Ishikawa (cell line): ENCODE data around the gene SLC9A9.

ENCODE experiments used
- CREB1 ChIP-seq: IDR thresholded peaks from 2 replicates; pipeline ENCODE4 v1.6.1; 2012; ENCODE audit warnings: low read depth
- EGR1 ChIP-seq: IDR thresholded peaks from 2 replicates; pipeline ENCODE4 v1.6.1; 2012
- FOXM1 ChIP-seq: IDR thresholded peaks from 2 replicates; pipeline ENCODE4 v1.6.1; 2012; ENCODE audit warnings: low read depth, borderline replicate concordance
- NFIC ChIP-seq: IDR thresholded peaks from 2 replicates; pipeline ENCODE4 v1.6.1; 2012
- TEAD4 ChIP-seq: IDR thresholded peaks from 2 replicates; pipeline ENCODE4 v1.6.1; 2012
- TF ChIP-seq, protein P1 (sequence below): IDR thresholded peaks from 2 replicates; pipeline ENCODE4 v1.6.1; 2012; ENCODE audit warnings: low read depth, mild to moderate bottlenecking

DNA sequence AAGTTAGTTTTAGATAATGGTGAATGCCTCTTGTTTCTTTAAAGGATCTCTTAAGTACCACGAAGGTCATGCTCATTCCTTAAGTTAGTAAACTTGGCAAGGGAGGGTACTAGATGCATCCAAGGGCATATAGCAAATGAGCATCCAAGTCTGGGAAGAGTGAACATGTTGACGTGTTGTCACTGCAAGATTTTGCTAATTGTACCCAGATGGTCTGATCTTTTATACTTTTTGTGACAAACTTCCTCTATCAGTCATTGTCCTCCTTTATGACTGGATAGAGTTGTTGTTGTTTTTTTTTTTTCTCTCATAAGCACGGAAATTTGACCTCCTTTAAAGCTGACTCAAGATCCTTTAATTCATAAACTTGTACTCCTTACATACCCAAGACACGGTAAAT is 607.4 kb downstream of the SLC9A9 start:
- no peak for TF ChIP-seq TEAD4
- TF ChIP-seq NFIC = no peak
- no peak for TF ChIP-seq FOXM1
- TF ChIP-seq, protein P1, sequence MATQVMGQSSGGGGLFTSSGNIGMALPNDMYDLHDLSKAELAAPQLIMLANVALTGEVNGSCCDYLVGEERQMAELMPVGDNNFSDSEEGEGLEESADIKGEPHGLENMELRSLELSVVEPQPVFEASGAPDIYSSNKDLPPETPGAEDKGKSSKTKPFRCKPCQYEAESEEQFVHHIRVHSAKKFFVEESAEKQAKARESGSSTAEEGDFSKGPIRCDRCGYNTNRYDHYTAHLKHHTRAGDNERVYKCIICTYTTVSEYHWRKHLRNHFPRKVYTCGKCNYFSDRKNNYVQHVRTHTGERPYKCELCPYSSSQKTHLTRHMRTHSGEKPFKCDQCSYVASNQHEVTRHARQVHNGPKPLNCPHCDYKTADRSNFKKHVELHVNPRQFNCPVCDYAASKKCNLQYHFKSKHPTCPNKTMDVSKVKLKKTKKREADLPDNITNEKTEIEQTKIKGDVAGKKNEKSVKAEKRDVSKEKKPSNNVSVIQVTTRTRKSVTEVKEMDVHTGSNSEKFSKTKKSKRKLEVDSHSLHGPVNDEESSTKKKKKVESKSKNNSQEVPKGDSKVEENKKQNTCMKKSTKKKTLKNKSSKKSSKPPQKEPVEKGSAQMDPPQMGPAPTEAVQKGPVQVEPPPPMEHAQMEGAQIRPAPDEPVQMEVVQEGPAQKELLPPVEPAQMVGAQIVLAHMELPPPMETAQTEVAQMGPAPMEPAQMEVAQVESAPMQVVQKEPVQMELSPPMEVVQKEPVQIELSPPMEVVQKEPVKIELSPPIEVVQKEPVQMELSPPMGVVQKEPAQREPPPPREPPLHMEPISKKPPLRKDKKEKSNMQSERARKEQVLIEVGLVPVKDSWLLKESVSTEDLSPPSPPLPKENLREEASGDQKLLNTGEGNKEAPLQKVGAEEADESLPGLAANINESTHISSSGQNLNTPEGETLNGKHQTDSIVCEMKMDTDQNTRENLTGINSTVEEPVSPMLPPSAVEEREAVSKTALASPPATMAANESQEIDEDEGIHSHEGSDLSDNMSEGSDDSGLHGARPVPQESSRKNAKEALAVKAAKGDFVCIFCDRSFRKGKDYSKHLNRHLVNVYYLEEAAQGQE = no peak
- TF ChIP-seq EGR1 = no peak
- TF ChIP-seq CREB1 = no peak
